ENCODE data around the gene NUPR1.
"Not testable (repeated sequence)": the region's sequence is repeated elsewhere in the genome, so short reads cannot be mapped to it uniquely, and the experiment has no call there.

DNA sequence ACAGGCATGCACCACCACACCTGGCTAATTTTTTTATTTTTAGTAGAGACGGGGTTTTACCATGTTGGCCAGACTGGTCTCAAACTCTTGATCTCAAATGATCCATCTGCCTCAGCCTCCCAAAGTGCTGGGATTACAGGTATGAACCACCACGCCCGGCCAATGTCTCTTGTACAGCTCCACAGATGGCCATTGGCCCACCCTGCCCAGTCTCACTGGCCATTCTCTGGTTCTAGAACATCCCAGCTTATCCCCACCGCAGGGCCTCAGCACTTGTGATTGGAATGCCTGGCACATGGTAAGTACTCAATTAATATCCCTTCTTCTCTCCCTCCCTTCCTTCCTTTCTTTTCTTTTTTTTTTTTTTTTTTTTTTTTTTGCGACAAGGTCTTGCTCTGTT, 55.4 kb downstream of the NUPR1 start:
- TF ChIP-seq POLR2A (IDR thresholded peaks at IDR 0.05) = not testable (repeated sequence)
- TF ChIP-seq, protein P1, sequence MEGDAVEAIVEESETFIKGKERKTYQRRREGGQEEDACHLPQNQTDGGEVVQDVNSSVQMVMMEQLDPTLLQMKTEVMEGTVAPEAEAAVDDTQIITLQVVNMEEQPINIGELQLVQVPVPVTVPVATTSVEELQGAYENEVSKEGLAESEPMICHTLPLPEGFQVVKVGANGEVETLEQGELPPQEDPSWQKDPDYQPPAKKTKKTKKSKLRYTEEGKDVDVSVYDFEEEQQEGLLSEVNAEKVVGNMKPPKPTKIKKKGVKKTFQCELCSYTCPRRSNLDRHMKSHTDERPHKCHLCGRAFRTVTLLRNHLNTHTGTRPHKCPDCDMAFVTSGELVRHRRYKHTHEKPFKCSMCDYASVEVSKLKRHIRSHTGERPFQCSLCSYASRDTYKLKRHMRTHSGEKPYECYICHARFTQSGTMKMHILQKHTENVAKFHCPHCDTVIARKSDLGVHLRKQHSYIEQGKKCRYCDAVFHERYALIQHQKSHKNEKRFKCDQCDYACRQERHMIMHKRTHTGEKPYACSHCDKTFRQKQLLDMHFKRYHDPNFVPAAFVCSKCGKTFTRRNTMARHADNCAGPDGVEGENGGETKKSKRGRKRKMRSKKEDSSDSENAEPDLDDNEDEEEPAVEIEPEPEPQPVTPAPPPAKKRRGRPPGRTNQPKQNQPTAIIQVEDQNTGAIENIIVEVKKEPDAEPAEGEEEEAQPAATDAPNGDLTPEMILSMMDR (IDR thresholded peaks at IDR 0.05) = not testable (repeated sequence)
